PC-3 (cell line): ENCODE results near the gene APOBEC3C. TPM values are rescaled to one million over a fixed set of nuclear protein-coding genes. Genes with fewer than 3 reads are reported as not detected.

Source experiments
- ATAC-seq: fragments of 200-7000 bp; cut with Tn5 transposase; 2 replicates; pipeline ENCODE4 v1.9.1; 2020; ENCODE audit warnings: mild to moderate bottlenecking, moderate library complexity
- BruUV-seq: library from RNA; stranded (reverse); fragments of 400-500 nt; replicated peaks from 2 replicates; lab custom pipeline; 2021; lab: Mats Ljungman, UMichigan
- CTCF ChIA-PET: fragments of 300-600 bp; sonication (Branson Sonifier 250); formaldehyde crosslinking; loops from one replicate; lab custom pipeline; 2022; ENCODE audit warnings: antibody characterized with exemption; lab: Charles Lee
- POLR2A ChIA-PET: fragments of 300-600 bp; sonication (Branson Sonifier 250); formaldehyde crosslinking; loops from one replicate; lab custom pipeline; 2022; ENCODE audit warnings: antibody characterized with exemption; ENCODE audit not compliant: unreplicated experiment; lab: Charles Lee
- DNase-seq: peaks from one replicate; pipeline ENCODE4 v3.0.0-alpha.2; 2015
- H2AFZ ChIP-seq: fragments of 300-600 bp; sonication (generic); 2 replicates; pipeline ENCODE4 v1.6.0; 2016; ENCODE audit warnings: antibody characterized with exemption, low read length
- H3F3A ChIP-seq: fragments of 300-600 bp; sonication (generic); one replicate; pipeline ENCODE4 v1.6.0; 2017; ENCODE audit warnings: antibody characterized with exemption, low read length, control low read depth, mild to moderate bottlenecking; ENCODE audit not compliant: unreplicated experiment
- H3K27ac ChIP-seq: fragments of 300-600 bp; sonication (generic); 2 replicates; pipeline ENCODE4 v1.5.1; 2016; ENCODE audit warnings: mild to moderate bottlenecking, low read length
- H3K27me3 ChIP-seq: fragments of 300-600 bp; sonication (generic); 2 replicates; pipeline ENCODE4 v1.6.1; 2016; ENCODE audit warnings: low read length, mixed read lengths
- H3K36me3 ChIP-seq: fragments of 300-600 bp; sonication (generic); 2 replicates; pipeline ENCODE4 v1.6.1; 2016; ENCODE audit warnings: low read depth, mixed run types, low read length, mixed read lengths
- H3K4me1 ChIP-seq: fragments of 300-600 bp; sonication (generic); 2 replicates; pipeline ENCODE4 v1.5.1; 2016; ENCODE audit warnings: low read length; ENCODE audit not compliant: insufficient read depth
- H3K4me2 ChIP-seq: fragments of 300-600 bp; sonication (generic); 2 replicates; pipeline ENCODE4 v1.6.0; 2016; ENCODE audit warnings: low read length
- H3K4me3 ChIP-seq: fragments of 300-600 bp; sonication (generic); 2 replicates; pipeline ENCODE4 v1.5.1; 2016; ENCODE audit warnings: mild to moderate bottlenecking, low read length, mixed read lengths
- H3K79me2 ChIP-seq: fragments of 300-600 bp; sonication (generic); 2 replicates; pipeline ENCODE4 v1.6.1; 2017; ENCODE audit warnings: low read length, mixed read lengths
- H3K9ac ChIP-seq: fragments of 300-600 bp; sonication (generic); 2 replicates; pipeline ENCODE4 v1.6.0; 2016; ENCODE audit warnings: mild to moderate bottlenecking, low read length
- H3K9me2 ChIP-seq: fragments of 300-600 bp; sonication (generic); replicated peaks from 2 replicates; pipeline ENCODE4 v1.6.1; 2016; ENCODE audit warnings: mixed run types, low read length, mixed read lengths
- H3K9me3 ChIP-seq: fragments of 300-600 bp; sonication (generic); 2 replicates; pipeline ENCODE4 v1.6.1; 2016; ENCODE audit warnings: low read length, mixed read lengths
- H4K20me1 ChIP-seq: fragments of 300-600 bp; sonication (generic); 2 replicates; pipeline ENCODE4 v1.6.1; 2016; ENCODE audit warnings: low read length, mixed read lengths
- EZH2 ChIP-seq: fragments of 300-600 bp; sonication (generic); IDR thresholded peaks from one replicate; pipeline ENCODE4 v1.6.1; 2017; ENCODE audit warnings: antibody characterized with exemption, mild to moderate bottlenecking, low read length; ENCODE audit not compliant: unreplicated experiment
- EZH2phosphoT487 ChIP-seq: fragments of 300-600 bp; sonication (generic); IDR thresholded peaks from 2 replicates; pipeline ENCODE4 v1.6.1; 2018; ENCODE audit warnings: mild to moderate bottlenecking, antibody characterized with exemption, low read length, borderline replicate concordance
- intact Hi-C: fragments of 100-400 bp; cut with micrococcal nuclease; formaldehyde crosslinking; loops from 2 replicates; pipeline ENCODE4 v1.9.0; 2023
- total RNA-seq: library from RNA; depleted of rRNA; stranded (reverse); fragments of >200 nt; gene quantifications from 2 replicates; pipeline ENCODE4 v1.2.3, GENCODE V29; 2014
- TF ChIP-seq, protein P1 (sequence below): fragments of 300-600 bp; sonication (generic); conservative IDR thresholded peaks from 2 replicates; pipeline ENCODE4 v1.5.1; 2017; ENCODE audit warnings: antibody characterized with exemption, low read depth, mild to moderate bottlenecking, low read length

Gene APOBEC3C
- total RNA-seq, 1 experiment from 2014 or later = 35.5 TPM

DNA sequence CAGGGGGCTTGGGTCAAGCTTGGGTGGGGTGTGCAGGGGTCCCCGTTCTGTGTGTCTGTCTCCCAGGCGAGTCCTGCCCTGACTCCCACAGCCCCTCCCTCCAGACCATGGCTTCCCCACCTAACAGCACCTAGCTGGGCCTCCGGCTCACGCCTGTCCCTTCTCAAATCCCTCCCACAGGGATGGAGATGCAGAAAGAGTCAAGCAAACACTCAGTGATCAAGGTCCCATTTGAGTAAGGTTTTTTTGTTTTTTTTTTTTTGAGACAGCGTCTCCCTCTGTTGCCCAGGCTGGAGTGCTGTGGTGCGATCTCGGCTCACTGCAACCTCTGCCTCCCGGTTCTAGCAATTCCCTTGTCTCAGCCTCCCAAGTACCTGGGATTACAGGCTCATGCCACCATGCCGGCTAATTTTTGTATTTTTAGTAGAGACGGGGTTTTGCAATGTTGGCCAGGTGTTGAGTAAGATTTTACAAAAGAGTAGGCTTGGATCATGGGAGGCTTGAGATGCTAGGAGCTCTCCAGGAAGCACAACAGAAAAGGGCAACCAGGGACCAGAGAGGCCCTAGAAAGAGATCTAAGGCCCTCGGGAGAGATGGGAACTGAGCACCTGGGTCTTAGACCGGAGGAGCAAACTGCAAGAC lies 12.6 kb downstream of the APOBEC3C start:
- Histone ChIP-seq H3K79me2 (no peaks in the 10 kb centered on the region), H3F3A (no peaks in the 10 kb centered on the region), H4K20me1 (no peaks in the 10 kb centered on the region), H2AFZ (no peak overlapping the region), H3K4me3 (no peak overlapping the region), H3K27me3 (no peaks in the 10 kb centered on the region), H3K9ac (no peak overlapping the region), H3K36me3 (no peaks in the 10 kb centered on the region), H3K4me2 (no peak overlapping the region), H3K9me2 (no peaks in the 10 kb centered on the region), H3K4me1 (no peaks in the 10 kb centered on the region), H3K27ac (no peak overlapping the region), H3K9me3 (no peaks in the 10 kb centered on the region)
- intact Hi-C loops = no loop called here
- POLR2A ChIA-PET = no interaction called here
- no TSS peak for BruUV-seq
- DNase-seq = no peak
- TF ChIP-seq, protein P1, sequence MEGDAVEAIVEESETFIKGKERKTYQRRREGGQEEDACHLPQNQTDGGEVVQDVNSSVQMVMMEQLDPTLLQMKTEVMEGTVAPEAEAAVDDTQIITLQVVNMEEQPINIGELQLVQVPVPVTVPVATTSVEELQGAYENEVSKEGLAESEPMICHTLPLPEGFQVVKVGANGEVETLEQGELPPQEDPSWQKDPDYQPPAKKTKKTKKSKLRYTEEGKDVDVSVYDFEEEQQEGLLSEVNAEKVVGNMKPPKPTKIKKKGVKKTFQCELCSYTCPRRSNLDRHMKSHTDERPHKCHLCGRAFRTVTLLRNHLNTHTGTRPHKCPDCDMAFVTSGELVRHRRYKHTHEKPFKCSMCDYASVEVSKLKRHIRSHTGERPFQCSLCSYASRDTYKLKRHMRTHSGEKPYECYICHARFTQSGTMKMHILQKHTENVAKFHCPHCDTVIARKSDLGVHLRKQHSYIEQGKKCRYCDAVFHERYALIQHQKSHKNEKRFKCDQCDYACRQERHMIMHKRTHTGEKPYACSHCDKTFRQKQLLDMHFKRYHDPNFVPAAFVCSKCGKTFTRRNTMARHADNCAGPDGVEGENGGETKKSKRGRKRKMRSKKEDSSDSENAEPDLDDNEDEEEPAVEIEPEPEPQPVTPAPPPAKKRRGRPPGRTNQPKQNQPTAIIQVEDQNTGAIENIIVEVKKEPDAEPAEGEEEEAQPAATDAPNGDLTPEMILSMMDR = no peak
- no peak for TF ChIP-seq EZH2phosphoT487
- TF ChIP-seq EZH2 = no peak
- CTCF ChIA-PET = no interaction called here
- ATAC-seq = no peak

DNA sequence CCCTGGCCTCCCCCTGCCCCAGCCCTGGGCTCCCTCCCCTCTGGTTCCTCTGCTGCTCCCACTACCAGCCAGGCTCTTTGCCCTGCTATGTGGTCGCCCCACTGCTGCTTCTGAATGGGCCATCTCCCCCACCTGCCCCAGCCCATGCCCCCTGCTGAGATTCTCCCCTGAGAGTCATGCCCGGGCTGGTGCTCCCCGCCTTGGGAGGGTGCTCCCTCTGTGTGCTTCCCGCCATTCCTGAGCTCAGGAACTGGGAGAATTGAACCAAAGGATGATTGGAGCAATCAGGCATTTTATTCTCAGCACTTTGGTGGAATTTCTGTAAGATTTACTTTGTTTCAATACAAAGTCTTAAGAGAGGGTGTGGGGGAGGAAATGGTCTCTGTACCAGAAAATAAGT lies 13.7 kb downstream of the APOBEC3C start:
- no peak overlapping the region for H3K4me2 ChIP-seq
- no peak overlapping the region for H3K4me3 ChIP-seq
- POLR2A ChIA-PET = no interaction called here
- no TSS peak for BruUV-seq
- H3K27ac ChIP-seq = no peak overlapping the region
- TF ChIP-seq, protein P1 = no peak
- TF ChIP-seq EZH2phosphoT487 (no peak), EZH2 (no peak)
- intact Hi-C loops = no loop called here
- H3K36me3 ChIP-seq = no peaks in the 10 kb centered on the region
- H3K27me3 ChIP-seq = no peaks in the 10 kb centered on the region
- DNase-seq (no peak), ATAC-seq (no peak)
- no peak overlapping the region for H2AFZ ChIP-seq
- CTCF ChIA-PET = no interaction called here
- no peaks in the 10 kb centered on the region for H3K9me2 ChIP-seq
- H3K79me2 ChIP-seq = no peaks in the 10 kb centered on the region
- H3K9ac ChIP-seq = no peak overlapping the region
- H3F3A ChIP-seq = no peaks in the 10 kb centered on the region
- no peaks in the 10 kb centered on the region for H3K9me3 ChIP-seq
- H3K4me1 ChIP-seq = no peaks in the 10 kb centered on the region
- H4K20me1 ChIP-seq = no peaks in the 10 kb centered on the region

DNA sequence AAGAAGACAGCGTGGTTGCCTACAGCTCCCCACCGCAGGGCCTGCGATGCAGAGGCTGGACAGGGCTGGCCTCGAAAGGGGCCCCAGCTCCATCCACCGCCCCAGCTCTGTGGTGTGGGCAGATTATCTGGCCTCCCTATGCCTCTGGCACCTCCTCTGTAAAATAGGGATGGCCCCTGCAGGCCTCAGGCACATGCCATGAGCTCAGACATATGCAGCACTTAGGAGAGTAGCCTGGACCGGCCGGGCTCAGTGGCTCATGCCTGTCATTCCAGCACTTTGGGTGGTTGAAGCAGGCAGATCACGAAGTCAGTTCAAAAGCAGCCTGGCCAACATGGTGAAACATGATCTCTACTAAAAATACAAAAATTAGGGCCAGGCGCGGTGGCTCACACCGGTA lies 14.2 kb downstream of the APOBEC3C start:
- intact Hi-C loops = no loop called here
- Histone ChIP-seq H4K20me1 (no peaks in the 10 kb centered on the region), H3K4me1 (no peaks in the 10 kb centered on the region), H3K27ac (no peak overlapping the region), H3K4me3 (no peak overlapping the region), H3K36me3 (no peaks in the 10 kb centered on the region), H3K27me3 (no peaks in the 10 kb centered on the region), H3K9me2 (no peaks in the 10 kb centered on the region), H3K4me2 (no peak overlapping the region), H2AFZ (no peak overlapping the region), H3K79me2 (no peaks in the 10 kb centered on the region), H3F3A (no peaks in the 10 kb centered on the region), H3K9ac (no peak overlapping the region), H3K9me3 (no peaks in the 10 kb centered on the region)
- ChIA-PET CTCF (no interaction called here), POLR2A (no interaction called here)
- no peak for DNase-seq
- ATAC-seq = no peak
- TF ChIP-seq EZH2phosphoT487 (no peak), EZH2 (no peak)
- TF ChIP-seq, protein P1 = no peak
- no TSS peak for BruUV-seq
